ENCODE results near the gene APLN. TPM values are rescaled to one million over a fixed set of nuclear protein-coding genes. Genes with fewer than 3 reads are reported as not detected.

APLN gene
- total RNA-seq, 4 donors from 2014 or later: 0.13 to 0.38 (median 0.29) TPM

GRCh38 chrX:129614481-129615255, 40.1 kb downstream of the APLN start:
- no peaks in the 10 kb centered on the region for H3K4me1 ChIP-seq
- H3K27me3 ChIP-seq: no peaks in the 10 kb centered on the region
- no peak overlapping the region for H3K27ac ChIP-seq
- H3K4me3 ChIP-seq: no peak overlapping the region
- TF ChIP-seq, protein P1, sequence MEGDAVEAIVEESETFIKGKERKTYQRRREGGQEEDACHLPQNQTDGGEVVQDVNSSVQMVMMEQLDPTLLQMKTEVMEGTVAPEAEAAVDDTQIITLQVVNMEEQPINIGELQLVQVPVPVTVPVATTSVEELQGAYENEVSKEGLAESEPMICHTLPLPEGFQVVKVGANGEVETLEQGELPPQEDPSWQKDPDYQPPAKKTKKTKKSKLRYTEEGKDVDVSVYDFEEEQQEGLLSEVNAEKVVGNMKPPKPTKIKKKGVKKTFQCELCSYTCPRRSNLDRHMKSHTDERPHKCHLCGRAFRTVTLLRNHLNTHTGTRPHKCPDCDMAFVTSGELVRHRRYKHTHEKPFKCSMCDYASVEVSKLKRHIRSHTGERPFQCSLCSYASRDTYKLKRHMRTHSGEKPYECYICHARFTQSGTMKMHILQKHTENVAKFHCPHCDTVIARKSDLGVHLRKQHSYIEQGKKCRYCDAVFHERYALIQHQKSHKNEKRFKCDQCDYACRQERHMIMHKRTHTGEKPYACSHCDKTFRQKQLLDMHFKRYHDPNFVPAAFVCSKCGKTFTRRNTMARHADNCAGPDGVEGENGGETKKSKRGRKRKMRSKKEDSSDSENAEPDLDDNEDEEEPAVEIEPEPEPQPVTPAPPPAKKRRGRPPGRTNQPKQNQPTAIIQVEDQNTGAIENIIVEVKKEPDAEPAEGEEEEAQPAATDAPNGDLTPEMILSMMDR (IDR thresholded peaks at IDR 0.05): no peak
- TF ChIP-seq EP300 (IDR thresholded peaks at IDR 0.05): no peak
- no peak for TF ChIP-seq POLR2A (IDR thresholded peaks at IDR 0.05)
- TF ChIP-seq POLR2AphosphoS5 (IDR thresholded peaks at IDR 0.05): no peak
- DNase-seq (ENCODE audit: low spot score in 2 of 2): no peak
- no peaks in the 10 kb centered on the region for H3K36me3 ChIP-seq
- WGBS: 79% methylated on average over 5 of the region's 5 CpGs
- H3K9me3 ChIP-seq: no peaks in the 10 kb centered on the region

GRCh38 chrX:129613596-129613995, 41.2 kb downstream of the APLN start:
- Histone ChIP-seq H3K9me3 (no peaks in the 10 kb centered on the region), H3K27ac (no peak overlapping the region), H3K27me3 (no peaks in the 10 kb centered on the region), H3K4me3 (no peak overlapping the region), H3K36me3 (no peaks in the 10 kb centered on the region), H3K4me1 (no peaks in the 10 kb centered on the region)
- no peak for TF ChIP-seq EP300 (IDR thresholded peaks at IDR 0.05)
- TF ChIP-seq POLR2A (IDR thresholded peaks at IDR 0.05): no peak
- TF ChIP-seq POLR2AphosphoS5 (IDR thresholded peaks at IDR 0.05): no peak
- TF ChIP-seq, protein P1 (IDR thresholded peaks at IDR 0.05): no peak
- no peak for DNase-seq (ENCODE audit: low spot score in 2 of 2)

GRCh38 chrX:129612396-129612795, 42.4 kb downstream of the APLN start:
- no peak for DNase-seq (ENCODE audit: low spot score in 2 of 2)
- H3K27me3 ChIP-seq: no peaks in the 10 kb centered on the region
- H3K4me3 ChIP-seq: no peak overlapping the region
- no peaks in the 10 kb centered on the region for H3K36me3 ChIP-seq
- TF ChIP-seq, protein P1 (IDR thresholded peaks at IDR 0.05): no peak
- TF ChIP-seq POLR2A (IDR thresholded peaks at IDR 0.05) (no peak), EP300 (IDR thresholded peaks at IDR 0.05) (no peak), POLR2AphosphoS5 (IDR thresholded peaks at IDR 0.05) (no peak)
- H3K27ac ChIP-seq: no peak overlapping the region
- WGBS: 81% methylated on average over 2 of the region's 2 CpGs
- peaks cover under 1% of the 10 kb centered on the region for H3K4me1 ChIP-seq
- H3K9me3 ChIP-seq: no peaks in the 10 kb centered on the region

DNA sequence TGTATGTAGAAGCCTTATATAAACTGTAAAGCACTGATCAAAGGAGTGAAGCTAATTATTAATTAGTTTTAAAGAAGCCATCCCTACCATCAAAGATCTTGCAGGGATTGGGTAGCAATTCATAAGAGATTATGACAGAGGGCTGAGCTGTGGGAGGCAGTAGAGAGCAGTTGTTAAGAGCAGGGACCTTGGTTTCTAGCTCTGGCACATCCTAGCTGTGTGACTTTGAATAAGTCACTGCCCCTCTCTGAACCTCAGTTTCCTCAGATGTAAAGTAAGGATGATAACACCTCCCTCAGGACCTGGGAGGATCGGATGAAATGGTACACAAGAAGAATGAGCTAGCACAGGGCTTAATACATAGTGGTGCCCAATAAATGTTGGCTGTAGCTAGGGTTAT, 45.4 kb downstream of the APLN start:
- 95% methylated on average over 1 of the region's 1 CpG for WGBS
- no peak overlapping the region for H3K27ac ChIP-seq
- H3K4me1 ChIP-seq: peaks cover 11% of the 10 kb centered on the region
- no peaks in the 10 kb centered on the region for H3K27me3 ChIP-seq
- no peaks in the 10 kb centered on the region for H3K36me3 ChIP-seq
- no peak for DNase-seq (ENCODE audit: low spot score in 2 of 2)
- H3K4me3 ChIP-seq: no peak overlapping the region
- H3K9me3 ChIP-seq: no peaks in the 10 kb centered on the region
- TF ChIP-seq POLR2A (IDR thresholded peaks at IDR 0.05): no peak
- TF ChIP-seq, protein P1 (IDR thresholded peaks at IDR 0.05): no peak

- Histone ChIP-seq H3K4me3 (no peak overlapping the region), H3K4me1 (peaks cover 14% of the 10 kb centered on the region), H3K9me3 (no peaks in the 10 kb centered on the region), H3K27ac (no peak overlapping the region), H3K36me3 (no peaks in the 10 kb centered on the region), H3K27me3 (no peaks in the 10 kb centered on the region)
- TF ChIP-seq, protein P1 (IDR thresholded peaks at IDR 0.05): no peak
- TF ChIP-seq POLR2A (IDR thresholded peaks at IDR 0.05) (no peak), EP300 (IDR thresholded peaks at IDR 0.05) (no peak), POLR2AphosphoS5 (IDR thresholded peaks at IDR 0.05) (no peak)
- 82% methylated on average over 3 of the region's 3 CpGs for WGBS
- no peak for DNase-seq (ENCODE audit: low spot score in 2 of 2)
These were observed 46.3 kb downstream of the APLN start for GRCh38 chrX:129608496-129608895.
